ENCODE measurements around the gene NOL9. TPM values are rescaled to one million over a fixed set of nuclear protein-coding genes. Genes with fewer than 3 reads are reported as not detected.

Gene NOL9
- 12.2 and 12.5 TPM in 2 replicates for polyA plus RNA-seq (2013)

DNA sequence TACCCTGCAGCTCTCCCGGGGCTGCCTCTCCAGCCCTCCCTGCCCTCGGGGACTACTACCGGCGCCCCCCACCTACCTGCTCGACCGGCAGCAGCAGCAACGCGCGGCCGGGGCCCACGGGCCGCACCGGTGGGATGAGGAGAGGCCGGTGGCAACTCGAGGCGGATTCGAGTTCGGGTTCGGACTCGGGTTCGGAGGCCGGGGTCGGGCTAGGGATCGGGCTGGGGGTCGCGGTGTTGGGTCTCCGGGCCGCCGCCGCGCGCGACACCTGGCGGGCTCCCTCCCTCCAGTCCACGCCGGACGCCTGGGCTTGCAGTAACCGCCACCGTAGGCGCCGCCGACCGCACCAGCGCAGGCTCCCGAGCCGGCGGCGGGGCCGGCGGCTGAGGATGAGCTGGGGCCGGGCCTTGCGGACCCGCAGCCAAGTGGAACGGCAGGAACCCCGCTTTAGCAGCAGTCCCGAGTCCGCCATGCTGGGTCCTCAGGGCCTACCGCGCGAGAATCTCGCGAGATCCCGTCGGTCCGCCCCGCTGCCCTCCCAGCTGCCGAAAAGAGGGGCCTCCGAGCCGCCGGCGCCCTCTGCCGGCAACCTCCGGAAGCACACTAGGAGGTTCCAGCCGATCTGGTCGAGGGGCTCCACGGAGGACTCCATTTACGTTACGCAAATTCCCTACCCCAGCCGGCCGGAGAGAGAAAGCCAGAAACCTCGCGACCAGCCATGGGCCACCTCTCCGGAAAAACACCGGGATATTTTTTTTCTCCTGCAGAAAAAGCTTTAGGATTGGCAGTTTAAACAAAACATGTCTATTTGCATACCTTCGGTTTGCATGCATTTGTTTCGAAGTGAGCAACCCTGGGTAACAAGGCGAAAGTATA, at the start of gene NOL9:
Gene NOL9 (minus strand): TSS at position 483 of the 876 bp plus-strand sequence. CDS start 11 bp downstream, at position 472.
- Histone ChIP-seq H4K8ac (ENCODE audit: low read depth, low read length) (peak within 1 kb of the TSS; percentile 97), H3K27ac (ENCODE audit: low read depth, low read length) (no peak within 1 kb of the TSS), H3K4me3 (ENCODE audit: low read depth, low read length) (peak within 1 kb of the TSS; percentile 98), H3K79me1 (ENCODE audit: low read length) (peaks cover 2% of the 10 kb centered on the region), H3K4ac (ENCODE audit: low read depth, low read length) (peak within 1 kb of the TSS; percentile 64), H2AFZ (ENCODE audit: insufficient read depth, low read length, poor library complexity) (peak within 1 kb of the TSS; percentile 86), H3K27me3 (ENCODE audit: insufficient read depth, low read length) (no peaks in the 10 kb centered on the region), H3K36me3 (ENCODE audit: control insufficient read depth in 1 of 2, insufficient read depth in 2 of 2, low read length in 2 of 2) (peaks cover 4 to 12% of the 10 kb centered on the region in 2 experiments), H2BK5ac (ENCODE audit: low read depth, low read length, poor library complexity) (peak within 1 kb of the TSS; percentile 82), H3K79me2 (ENCODE audit: control insufficient read depth, insufficient read depth, low read length, poor library complexity) (peaks cover 8% of the 10 kb centered on the region), H2BK12ac (ENCODE audit: low read length) (no peak within 1 kb of the TSS), H3K4me1 (ENCODE audit: control insufficient read depth in 1 of 2, insufficient read depth in 2 of 2, low read length in 2 of 2) (peaks cover 3% of the 10 kb centered on the region in 2 experiments), H3K9ac (ENCODE audit: low read length) (peak within 1 kb of the TSS; percentile 100), H2AK5ac (ENCODE audit: low read length) (no peak within 1 kb of the TSS), H3K18ac (ENCODE audit: low read length) (peak within 1 kb of the TSS; percentile 87), H4K12ac (ENCODE audit: low read depth, low read length) (peak within 1 kb of the TSS; percentile 82), H3K4me2 (ENCODE audit: low read length) (peak within 1 kb of the TSS; percentile 96), H4K91ac (ENCODE audit: low read depth, low read length) (peak within 1 kb of the TSS; percentile 71), H2BK120ac (ENCODE audit: insufficient read depth, low read length, poor library complexity) (no peak within 1 kb of the TSS), H3K14ac (ENCODE audit: low read length) (peak within 1 kb of the TSS; percentile 71), H3K23ac (ENCODE audit: low read length) (no peak within 1 kb of the TSS), H3K9me3 (ENCODE audit: insufficient read depth, low read depth, low read length) (peaks cover 2% of the 10 kb centered on the region)
- peak; percentile 92 to 96 for DNase-seq
- WGBS (ENCODE audit: extremely low coverage, insufficient coverage, insufficient read length), result no CpG with 5 or more reads among the region's 87 CpGs

DNA sequence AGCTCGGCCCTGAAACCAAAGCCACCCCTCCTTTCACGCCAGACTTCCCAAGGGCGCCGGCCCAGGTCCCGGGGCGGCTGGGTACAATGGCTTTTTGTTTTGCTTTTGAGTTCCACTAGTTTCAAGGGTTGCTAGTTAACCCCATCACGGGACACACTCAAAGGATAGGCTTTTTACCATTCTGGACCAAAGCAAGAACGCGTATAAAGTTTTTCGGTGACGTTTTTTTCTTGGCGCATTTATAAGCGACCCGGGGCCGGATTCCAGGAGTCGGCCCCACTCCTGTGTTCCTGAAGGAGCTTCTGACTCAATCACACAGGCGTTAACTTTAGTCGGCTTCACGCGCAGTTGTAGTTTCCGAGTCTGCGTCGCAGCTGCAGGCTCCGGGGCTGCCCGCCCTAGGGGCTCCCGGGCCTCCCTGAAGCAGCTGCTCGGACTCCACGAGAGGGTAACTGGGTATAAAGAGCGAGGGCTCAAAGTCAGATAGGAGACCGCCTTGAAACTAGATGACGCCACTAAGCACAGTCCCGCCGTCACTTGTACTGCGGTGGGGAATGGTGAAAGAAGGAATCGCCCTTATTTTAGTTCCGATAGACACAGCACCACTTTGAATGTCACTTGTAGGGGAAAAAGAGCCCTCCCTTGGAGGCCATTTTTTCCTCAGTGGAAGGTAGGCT, 49.1 kb upstream of the NOL9 start:
- Histone ChIP-seq H3K4me2 (ENCODE audit: low read length) (peak overlapping the region; percentile 85), H2BK120ac (ENCODE audit: insufficient read depth, low read length, poor library complexity) (peak overlapping the region; percentile 82), H2BK12ac (ENCODE audit: low read length) (peak overlapping the region; percentile 25), H3K14ac (ENCODE audit: low read length) (peak overlapping the region; percentile 98), H3K18ac (ENCODE audit: low read length) (peak overlapping the region; percentile 90), H3K27me3 (ENCODE audit: insufficient read depth, low read length) (no peaks in the 10 kb centered on the region), H4K8ac (ENCODE audit: low read depth, low read length) (peak overlapping the region; percentile 98), H2AFZ (ENCODE audit: insufficient read depth, low read length, poor library complexity) (peak overlapping the region; percentile 74), H4K12ac (ENCODE audit: low read depth, low read length) (peak overlapping the region; percentile 96), H4K91ac (ENCODE audit: low read depth, low read length) (peak overlapping the region; percentile 65), H2AK5ac (ENCODE audit: low read length) (peak overlapping the region; percentile 85), H3K36me3 (ENCODE audit: control insufficient read depth in 1 of 2, insufficient read depth in 2 of 2, low read length in 2 of 2) (peaks cover 9 to 11% of the 10 kb centered on the region in 2 experiments), H3K27ac (ENCODE audit: low read depth, low read length) (peak overlapping the region; percentile 98), H3K79me1 (ENCODE audit: low read length) (peaks cover 35% of the 10 kb centered on the region), H3K23ac (ENCODE audit: low read length) (no peak overlapping the region), H3K4me3 (ENCODE audit: low read depth, low read length) (peak overlapping the region; percentile 50), H3K9ac (ENCODE audit: low read length) (peak overlapping the region; percentile 67), H3K79me2 (ENCODE audit: control insufficient read depth, insufficient read depth, low read length, poor library complexity) (peaks cover 36% of the 10 kb centered on the region), H3K9me3 (ENCODE audit: insufficient read depth, low read depth, low read length) (peaks cover 7% of the 10 kb centered on the region), H3K4me1 (ENCODE audit: control insufficient read depth in 1 of 2, insufficient read depth in 2 of 2, low read length in 2 of 2) (peaks cover 21 to 25% of the 10 kb centered on the region in 2 experiments), H2BK5ac (ENCODE audit: low read depth, low read length, poor library complexity) (peak overlapping the region; percentile 51), H3K4ac (ENCODE audit: low read depth, low read length) (peak overlapping the region; percentile 5)
- no CpG with 5 or more reads among the region's 36 CpGs for WGBS (ENCODE audit: extremely low coverage, insufficient coverage, insufficient read length)
- DNase-seq, result peak; percentile 86 to 89

DNA sequence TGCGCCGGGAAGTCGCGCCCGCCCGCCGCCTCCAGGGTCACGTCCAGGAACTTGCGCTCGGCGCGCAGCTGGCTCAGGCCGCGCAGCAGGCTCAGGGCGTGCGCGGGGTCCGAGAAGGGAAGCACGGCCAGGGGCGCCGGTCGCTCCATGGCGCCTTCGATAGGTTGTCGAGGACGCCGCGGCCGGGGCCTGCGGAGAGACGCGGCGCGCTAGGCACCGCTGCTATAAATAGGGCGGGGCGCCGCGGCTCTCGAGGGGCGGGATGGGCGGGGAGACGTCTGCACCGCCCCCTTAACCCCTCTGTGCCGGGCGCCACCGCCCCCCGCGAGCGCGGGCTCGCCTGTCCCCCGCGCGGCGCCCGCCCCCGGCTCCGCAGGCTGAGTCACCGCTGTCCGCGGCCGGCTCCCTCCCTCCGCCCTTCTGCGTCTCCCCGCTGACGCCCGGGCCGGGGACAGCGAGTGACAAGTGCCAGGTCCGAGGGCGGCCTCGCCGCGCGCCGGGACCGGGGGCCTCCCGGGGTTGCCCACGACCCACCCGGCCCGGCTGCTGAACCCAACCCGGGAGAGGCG, 48.4 kb upstream of the NOL9 start, which contains the start of gene KLHL21:
Gene KLHL21 (minus strand): TSS at position 201 of the 569 bp plus-strand sequence. CDS start 52 bp downstream, at position 149.
- peak within 1 kb of the TSS; percentile 98 for H3K14ac ChIP-seq (ENCODE audit: low read length)
- H4K91ac ChIP-seq (ENCODE audit: low read depth, low read length), result peak within 1 kb of the TSS; percentile 65
- H4K8ac ChIP-seq (ENCODE audit: low read depth, low read length), result peak within 1 kb of the TSS; percentile 98
- peak; percentile 79 to 88 for DNase-seq
- WGBS (ENCODE audit: extremely low coverage, insufficient coverage, insufficient read length), result no CpG with 5 or more reads among the region's 84 CpGs
- H3K27ac ChIP-seq (ENCODE audit: low read depth, low read length), result peak within 1 kb of the TSS; percentile 98
- H2BK12ac ChIP-seq (ENCODE audit: low read length), result peak within 1 kb of the TSS; percentile 25
- H3K4me1 ChIP-seq (ENCODE audit: control insufficient read depth in 1 of 2, insufficient read depth in 2 of 2, low read length in 2 of 2), result peaks cover 21 to 25% of the 10 kb centered on the region in 2 experiments
- H2BK120ac ChIP-seq (ENCODE audit: insufficient read depth, low read length, poor library complexity), result peak within 1 kb of the TSS; percentile 82
- H3K4ac ChIP-seq (ENCODE audit: low read depth, low read length), result peak within 1 kb of the TSS; percentile 95
- peak within 1 kb of the TSS; percentile 99 for H3K4me2 ChIP-seq (ENCODE audit: low read length)
- H3K9me3 ChIP-seq (ENCODE audit: insufficient read depth, low read depth, low read length), result peaks cover 7% of the 10 kb centered on the region
- peak within 1 kb of the TSS; percentile 96 for H4K12ac ChIP-seq (ENCODE audit: low read depth, low read length)
- H3K79me2 ChIP-seq (ENCODE audit: control insufficient read depth, insufficient read depth, low read length, poor library complexity), result peaks cover 36% of the 10 kb centered on the region
- peak within 1 kb of the TSS; percentile 85 for H2AK5ac ChIP-seq (ENCODE audit: low read length)
- peaks cover 13 to 16% of the 10 kb centered on the region in 2 experiments for H3K36me3 ChIP-seq (ENCODE audit: control insufficient read depth in 1 of 2, insufficient read depth in 2 of 2, low read length in 2 of 2)
- H2BK5ac ChIP-seq (ENCODE audit: low read depth, low read length, poor library complexity), result peak within 1 kb of the TSS; percentile 51
- peak within 1 kb of the TSS; percentile 90 for H3K18ac ChIP-seq (ENCODE audit: low read length)
- H3K9ac ChIP-seq (ENCODE audit: low read length), result peak within 1 kb of the TSS; percentile 67
- H3K4me3 ChIP-seq (ENCODE audit: low read depth, low read length), result peak within 1 kb of the TSS; percentile 97
- peaks cover 35% of the 10 kb centered on the region for H3K79me1 ChIP-seq (ENCODE audit: low read length)
- H3K23ac ChIP-seq (ENCODE audit: low read length), result peak within 1 kb of the TSS; percentile 83
- H3K27me3 ChIP-seq (ENCODE audit: insufficient read depth, low read length), result no peaks in the 10 kb centered on the region
- peak within 1 kb of the TSS; percentile 74 for H2AFZ ChIP-seq (ENCODE audit: insufficient read depth, low read length, poor library complexity)

Measured in trophoblast cell (in vitro differentiated cells and primary cell).